G401.6 (cell line): ENCODE measurements around the gene ZNF816.
"Not testable (repeated sequence)": the region's sequence is repeated elsewhere in the genome, so short reads cannot be mapped to it uniquely, and the experiment has no call there.

Experiments used
- FAIRE-seq: peaks from 2 replicates; lab custom pipeline; 2012; peaks lifted over from hg19 to GRCh38; lab: Jason Lieb, UNC

ZNF816 gene

GRCh38 chr19:52924641-52925040 lies 38.0 kb downstream of the ZNF816 start:
- not testable (repeated sequence) for FAIRE-seq

GRCh38 chr19:52923778-52924593 lies 38.7 kb downstream of the ZNF816 start:
- FAIRE-seq = no peak

- no peak for FAIRE-seq
Observed at GRCh38 chr19:52922841-52923777, 39.6 kb downstream of the ZNF816 start, which contains the start of gene ZNF888. Gene ZNF888, minus strand, starts transcription at chr19:52923428. Its CDS starts 5,555 bp downstream, at chr19:52917873.

GRCh38 chr19:52917531-52917930 lies 45.1 kb downstream of the ZNF816 start:
- no peak for FAIRE-seq

GRCh38 chr19:52910648-52911047 lies 52.0 kb downstream of the ZNF816 start:
- FAIRE-seq = no peak

GRCh38 chr19:52904052-52904780 lies 58.5 kb downstream of the ZNF816 start:
- not testable (repeated sequence) for FAIRE-seq

- no peak for FAIRE-seq
Observed at GRCh38 chr19:52901842-52902241, 60.8 kb downstream of the ZNF816 start.
